SK-N-MC (cell line): ENCODE results near the gene PEX11B.

Source experiments
- DNase-seq: peaks from one replicate; pipeline ENCODE4 v3.0.0-alpha.2; 2011; ENCODE audit warnings: low read depth, low spot score
- H3K27ac ChIP-seq: fragments of 200-600 bp; sonication (generic); 2 replicates; pipeline ENCODE4 v1.5.1; 2016; ENCODE audit warnings: mixed run types
- H3K36me3 ChIP-seq: fragments of 200-600 bp; sonication (generic); 2 replicates; pipeline ENCODE4 v1.6.1; 2017; ENCODE audit warnings: antibody characterized with exemption, low read length, mixed read lengths; ENCODE audit not compliant: insufficient read depth
- H3K4me3 ChIP-seq: fragments of 200-600 bp; sonication (generic); 2 replicates; pipeline ENCODE4 v1.5.1; 2016
- H3K9ac ChIP-seq: fragments of 200-600 bp; sonication (generic); 2 replicates; pipeline ENCODE4 v1.8.0; 2017; ENCODE audit warnings: mixed run types, mixed read lengths; ENCODE audit not compliant: insufficient read length
- H3K9me3 ChIP-seq: fragments of 200-600 bp; sonication (generic); 2 replicates; pipeline ENCODE4 v1.6.1; 2017; ENCODE audit warnings: low read depth, mild to moderate bottlenecking, antibody characterized with exemption, low read length, moderate library complexity, mixed read lengths
- EZH2 ChIP-seq: fragments of 200-600 bp; sonication (generic); IDR thresholded peaks from one replicate; pipeline ENCODE4 v1.6.1; 2017; ENCODE audit warnings: antibody characterized with exemption
- FOXP2 ChIP-seq: optimal IDR thresholded peaks from 2 replicates; pipeline ENCODE3; 2011; ENCODE audit warnings: mild to moderate bottlenecking, moderate library complexity; ENCODE audit not compliant: insufficient read depth; ENCODE audit errors: extremely low read length, control extremely low read depth
- POLR2AphosphoS5 ChIP-seq: IDR thresholded peaks from 2 replicates; pipeline ENCODE4 v1.6.1; 2012; ENCODE audit warnings: mild to moderate bottlenecking, low read depth, low read length, borderline replicate concordance

The PEX11B gene

GRCh38 chr1:145961425-145962156 is 43.1 kb upstream of the PEX11B start:
- Histone ChIP-seq H3K9me3 (no peaks in the 10 kb centered on the region), H3K36me3 (no peaks in the 10 kb centered on the region), H3K4me3 (peak overlapping the region; percentile 91), H3K27ac (no peak overlapping the region), H3K9ac (no peak overlapping the region)
- TF ChIP-seq POLR2AphosphoS5 = no peak
- no peak for TF ChIP-seq FOXP2
- no peak for TF ChIP-seq EZH2
- DNase-seq = no peak

DNA sequence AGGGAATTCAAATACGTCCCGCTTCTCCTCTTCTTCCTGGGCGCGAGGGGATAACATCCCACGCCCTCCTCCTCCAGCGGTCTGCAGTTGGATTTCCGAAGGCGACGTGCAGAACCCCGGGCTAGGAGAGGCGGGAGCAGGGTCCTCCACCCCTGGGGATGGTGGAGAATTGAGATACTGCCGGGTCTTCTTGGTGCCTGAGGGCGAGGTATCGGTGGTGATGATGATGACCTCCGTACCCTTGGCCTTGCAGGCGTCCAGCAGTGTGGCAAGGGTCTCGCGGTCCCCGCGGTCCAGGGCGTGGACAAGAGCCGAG is 42.5 kb upstream of the PEX11B start:
- TF ChIP-seq POLR2AphosphoS5 (no peak), FOXP2 (no peak), EZH2 (no peak)
- Histone ChIP-seq H3K27ac (no peak overlapping the region), H3K36me3 (no peaks in the 10 kb centered on the region), H3K9me3 (no peaks in the 10 kb centered on the region), H3K9ac (peak overlapping the region; percentile 38), H3K4me3 (peak overlapping the region; percentile 91)
- no peak for DNase-seq

GRCh38 chr1:145960468-145961108 is 42.1 kb upstream of the PEX11B start:
- H3K36me3 ChIP-seq = no peaks in the 10 kb centered on the region
- H3K27ac ChIP-seq = peak overlapping the region; percentile 18; the same call in 1 of the 2 replicates
- no peak for DNase-seq
- no peak for TF ChIP-seq EZH2
- peak; percentile 77 for TF ChIP-seq POLR2AphosphoS5
- peak; percentile 78 for TF ChIP-seq FOXP2
- no peaks in the 10 kb centered on the region for H3K9me3 ChIP-seq
- peak overlapping the region; percentile 38 for H3K9ac ChIP-seq
- peak overlapping the region; percentile 91 for H3K4me3 ChIP-seq

- Histone ChIP-seq H3K4me3 (peak overlapping the region; percentile 91), H3K9ac (no peak overlapping the region)
- DNase-seq = no peak
These were observed 41.5 kb upstream of the PEX11B start for GRCh38 chr1:145959957-145960467.

DNA sequence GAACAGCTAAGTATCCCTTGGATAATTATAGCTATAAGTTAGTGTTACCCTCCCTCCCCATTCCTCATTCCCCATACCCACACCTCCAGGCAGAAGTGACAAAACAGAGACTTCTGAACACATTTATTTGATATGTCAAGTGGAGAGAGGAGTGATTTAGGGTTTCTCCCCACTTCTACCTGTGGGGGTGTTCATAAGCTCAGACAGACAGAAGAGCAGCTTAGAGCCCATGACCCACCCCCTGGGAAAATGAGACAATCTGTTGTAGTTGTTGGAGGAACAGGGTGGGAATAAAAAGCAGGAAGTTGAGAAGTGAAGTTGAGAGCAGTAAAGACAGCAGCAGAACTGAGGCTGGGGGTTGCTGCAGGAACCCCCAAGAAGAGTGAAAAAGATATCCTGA is 40.8 kb upstream of the PEX11B start:
- peak overlapping the region; percentile 91; the same call in 1 of the 2 replicates for H3K4me3 ChIP-seq
- H3K9ac ChIP-seq = no peak overlapping the region
- H3K36me3 ChIP-seq = no peaks in the 10 kb centered on the region
- TF ChIP-seq EZH2 (no peak), FOXP2 (no peak), POLR2AphosphoS5 (no peak)
- no peaks in the 10 kb centered on the region for H3K9me3 ChIP-seq
- H3K27ac ChIP-seq = 0 out of 2 replicates have a peak overlapping the region, but pooled peaks have one; percentile 16
- no peak for DNase-seq

More at GRCh38 chr1:145959957-145960467, 41.5 kb upstream of the PEX11B start:
- Histone ChIP-seq H3K9me3 (no peaks in the 10 kb centered on the region), H3K36me3 (no peaks in the 10 kb centered on the region), H3K27ac (0 out of 2 replicates have a peak overlapping the region, but pooled peaks have one; percentile 16)
- TF ChIP-seq EZH2 (no peak), POLR2AphosphoS5 (no peak), FOXP2 (no peak)

- H3K4me3 ChIP-seq = no peak overlapping the region
- no peak overlapping the region for H3K9ac ChIP-seq
- DNase-seq = no peak
- H3K36me3 ChIP-seq = no peaks in the 10 kb centered on the region
- no peak for TF ChIP-seq EZH2
- no peak for TF ChIP-seq POLR2AphosphoS5
- no peak for TF ChIP-seq FOXP2
- no peaks in the 10 kb centered on the region for H3K9me3 ChIP-seq
- H3K27ac ChIP-seq = no peak overlapping the region
These were observed 40.2 kb upstream of the PEX11B start for GRCh38 chr1:145958734-145959133.

- peak within 1 kb of the TSS; percentile 81 for H3K9ac ChIP-seq
- H3K9me3 ChIP-seq = no peaks in the 10 kb centered on the region
- peak within 1 kb of the TSS; percentile 88 for H3K4me3 ChIP-seq
- no peak for TF ChIP-seq FOXP2
- TF ChIP-seq EZH2 = no peak
- peak; percentile 81 for TF ChIP-seq POLR2AphosphoS5
- H3K27ac ChIP-seq = peak within 1 kb of the TSS; percentile 79
- peak; percentile 88 for DNase-seq
- no peaks in the 10 kb centered on the region; the same call in 1 of the 2 replicates for H3K36me3 ChIP-seq
These were observed 39.2 kb upstream of the PEX11B start, which contains the start of gene LIX1L for GRCh38 chr1:145957443-145958319. Gene LIX1L, minus strand, starts transcription at chr1:145958017. Its CDS starts 90 bp downstream, at chr1:145957927.

DNA sequence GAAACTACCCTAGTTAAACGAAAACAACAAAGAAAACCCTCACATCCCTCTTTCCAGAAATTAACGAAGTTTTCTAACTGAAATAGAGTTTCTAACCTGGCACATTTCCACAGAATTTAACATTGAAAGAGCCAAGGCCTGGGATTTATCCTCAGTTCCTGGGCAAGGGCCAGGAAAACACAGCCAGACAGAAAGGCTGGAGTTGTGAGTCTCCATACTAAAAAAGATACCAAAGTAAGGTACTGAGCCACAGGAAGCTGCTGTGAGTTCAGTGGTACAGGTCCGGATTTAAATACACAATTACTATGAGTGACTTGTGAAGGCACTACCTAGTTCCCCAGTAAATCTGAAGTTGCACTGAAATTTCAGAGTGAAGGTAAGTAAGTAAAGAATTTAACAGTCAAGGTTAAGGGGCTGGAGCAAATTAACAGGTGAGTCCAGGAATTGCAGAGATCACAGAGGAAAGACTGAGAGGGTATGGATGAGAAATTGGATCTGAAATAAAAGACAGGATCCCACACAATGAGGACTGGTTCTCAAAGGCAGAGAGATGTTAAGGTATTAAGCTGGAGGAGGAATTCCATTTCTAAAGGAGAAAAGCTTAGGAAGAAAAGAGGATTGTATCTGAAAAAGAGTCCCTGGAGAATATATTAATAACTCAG is 38.4 kb upstream of the PEX11B start:
- Histone ChIP-seq H3K4me3 (peak overlapping the region; percentile 88), H3K36me3 (no peaks in the 10 kb centered on the region; the same call in 1 of the 2 replicates), H3K27ac (peak overlapping the region; percentile 79), H3K9me3 (no peaks in the 10 kb centered on the region), H3K9ac (peak overlapping the region; percentile 81)
- DNase-seq = no peak
- TF ChIP-seq POLR2AphosphoS5 (no peak), FOXP2 (no peak), EZH2 (no peak)
